K562 (cell line): Measurements from ENCODE around the gene SULT2B1.

ENCODE experiments used
- EZH2 ChIP-seq: IDR thresholded peaks from 2 replicates; pipeline ENCODE4 v1.6.1; 2012; ENCODE audit warnings: low read depth, mild to moderate bottlenecking, inconsistent platforms, low read length, borderline replicate concordance
- FOXK1 ChIP-seq: sonication (generic); formaldehyde crosslinking; IDR thresholded peaks from 2 replicates; pipeline ENCODE4 v1.8.0; 2022; ENCODE audit warnings: missing genetic modification reagents, mild to moderate bottlenecking, borderline replicate concordance
- FOXP4 ChIP-seq: sonication (generic); formaldehyde crosslinking; IDR thresholded peaks from 2 replicates; pipeline ENCODE4 v1.8.0; 2022; ENCODE audit warnings: mild to moderate bottlenecking, missing genetic modification reagents, borderline replicate concordance
- MAFG ChIP-seq: fragments of 450-650 bp; conservative IDR thresholded peaks from 2 replicates; pipeline ENCODE4 v1.6.1; 2016; ENCODE audit warnings: missing genetic modification characterization, missing compliant biosample characterization
- NCOR1 ChIP-seq: fragments of 450-650 bp; IDR thresholded peaks from 2 replicates; pipeline ENCODE4 v1.6.1; 2016; ENCODE audit warnings: mild to moderate bottlenecking, moderate library complexity
- POLR2A ChIP-seq: fragments of 450-650 bp; conservative IDR thresholded peaks from 2 replicates; pipeline ENCODE4 v1.6.1; 2016
- RB1 ChIP-seq: fragments of 450-650 bp; IDR thresholded peaks from 2 replicates; pipeline ENCODE4 v1.6.1; 2017; ENCODE audit warnings: low read depth, mild to moderate bottlenecking
- RFX1 ChIP-seq: fragments of 450-650 bp; IDR thresholded peaks from 2 replicates; pipeline ENCODE4 v1.6.1; 2016; ENCODE audit warnings: mild to moderate bottlenecking, moderate library complexity
- SIN3A ChIP-seq, 2 experiments: fragments of 150-350 bp in 1 of 2; IDR thresholded peaks; 2 replicates each; pipeline ENCODE4 v1.6.1; 2011 to 2016; ENCODE audit warnings: borderline replicate concordance in 2 of 2, low read depth in 2 of 2, low read length in 2 of 2, mild to moderate bottlenecking in 2 of 2, moderate library complexity in 2 of 2; ENCODE audit not compliant: control insufficient read depth in 1 of 2
- YY1 ChIP-seq, 3 experiments: IDR thresholded peaks; 2 replicates each; pipeline ENCODE4 v1.6.1; 2011; ENCODE audit warnings: low read length in 2 of 3, mild to moderate bottlenecking in 2 of 3, moderate library complexity in 2 of 3, borderline replicate concordance in 1 of 3, control low read depth in 1 of 3, low read depth in 1 of 3; ENCODE audit not compliant: insufficient read depth in 3 of 3, insufficient replicate concordance in 2 of 3, control insufficient read depth in 1 of 3, insufficient read length in 1 of 3; ENCODE audit errors: extremely low read depth in 1 of 3
- ZNF24 ChIP-seq: fragments of 450-650 bp; IDR thresholded peaks from 2 replicates; pipeline ENCODE4 v1.6.1; 2016
- ZNF639 ChIP-seq, 2 experiments: fragments of 200-800 bp in 1 of 2; sonication (Bioruptor generic) in 1 of 2; sonication (generic) in 1 of 2; formaldehyde crosslinking in 1 of 2; IDR thresholded peaks in 1 of 2; conservative IDR thresholded peaks in 1 of 2; 2 replicates each; pipeline versions ENCODE4 v1.5.0 to v1.6.1; 2016 to 2020; ENCODE audit warnings: missing compliant biosample characterization in 1 of 2, missing genetic modification characterization in 1 of 2, missing genetic modification reagents in 1 of 2
- ZNF740 ChIP-seq, 3 experiments: fragments of 200-800 bp in 1 of 3; sonication (Bioruptor generic) in 1 of 3; sonication (generic) in 1 of 3; formaldehyde crosslinking in 1 of 3; IDR thresholded peaks; 2 replicates each; pipeline versions ENCODE4 v1.6.1 to v1.8.0; 2016 to 2022; ENCODE audit warnings: mild to moderate bottlenecking in 2 of 3, missing compliant biosample characterization in 2 of 3, missing genetic modification characterization in 2 of 3, missing genetic modification reagents in 1 of 3

- TF ChIP-seq POLR2A (no peak), ZNF639 (CRISPR knock-in tag; conservative IDR thresholded peaks at IDR 0.05 in 1 of 2, IDR thresholded peaks at IDR 0.05 in 1 of 2) (no peak), MAFG (tag) (no peak), SIN3A (IDR thresholded peaks at IDR 0.05; ENCODE audit: borderline replicate concordance in 2 of 2, control insufficient read depth in 1 of 2, low read depth in 2 of 2, low read length in 2 of 2) (no peak), FOXP4 (CRISPR knock-in tag) (no peak), RFX1 (no peak), RB1 (no peak), ZNF24 (no peak), FOXK1 (no peak), ZNF740 (CRISPR knock-in tag; IDR thresholded peaks at IDR 0.05) (no peak), ZNF740 (tag; IDR thresholded peaks at IDR 0.05) (no peak), NCOR1 (no peak), EZH2 (no peak), YY1 (IDR thresholded peaks at IDR 0.05; ENCODE audit: borderline replicate concordance in 1 of 3, control insufficient read depth in 1 of 3, extremely low read depth in 1 of 3, insufficient read depth in 3 of 3, insufficient read length in 1 of 3, insufficient replicate concordance in 2 of 3, low read depth in 1 of 3, low read length in 2 of 3) (no peak)
These were observed 21.2 kb upstream of the SULT2B1 start for GRCh38 chr19:48530770-48531169.
